22Rv1 (cell line): ENCODE data around the gene EFNA3.

Source experiments
- H3K27ac ChIP-seq: fragments of 450-650 bp; 2 replicates; pipeline ENCODE4 v1.5.1; 2017
- CTCF ChIP-seq: fragments of 450-650 bp; IDR thresholded peaks from 2 replicates; pipeline ENCODE4 v1.5.1; 2017; ENCODE audit warnings: mild to moderate bottlenecking
- ZFX ChIP-seq: fragments of 450-650 bp; IDR thresholded peaks from 2 replicates; pipeline ENCODE4 v1.6.1; 2017; ENCODE audit warnings: antibody characterized with exemption, borderline replicate concordance

The EFNA3 gene

GRCh38 chr1:155086128-155086741, 7.6 kb downstream of the EFNA3 start:
- peak overlapping the region; percentile 98 for H3K27ac ChIP-seq
- TF ChIP-seq CTCF (peak; percentile 100), ZFX (no peak)

- no peak for TF ChIP-seq CTCF
- TF ChIP-seq ZFX = no peak
- no peak overlapping the region for H3K27ac ChIP-seq
Observed at GRCh38 chr1:155086856-155087535, 8.4 kb downstream of the EFNA3 start.

- TF ChIP-seq CTCF = peak; percentile 100
- no peak for TF ChIP-seq ZFX
- H3K27ac ChIP-seq = no peak overlapping the region
Observed at GRCh38 chr1:155091071-155092051, 12.7 kb downstream of the EFNA3 start.

GRCh38 chr1:155092131-155092530, 13.5 kb downstream of the EFNA3 start:
- no peak for TF ChIP-seq CTCF
- no peak for TF ChIP-seq ZFX
- H3K27ac ChIP-seq = no peak overlapping the region

GRCh38 chr1:155092641-155093040, 14.0 kb downstream of the EFNA3 start:
- TF ChIP-seq ZFX (no peak), CTCF (no peak)
- H3K27ac ChIP-seq = no peak overlapping the region

- TF ChIP-seq ZFX (no peak), CTCF (peak; percentile 81)
- H3K27ac ChIP-seq = peak overlapping the region; percentile 4; the same call in 1 of the 2 replicates
Observed at GRCh38 chr1:155093911-155094621, 15.4 kb downstream of the EFNA3 start.
